Measurements from ENCODE around the gene MED29. TPM values are rescaled to one million over a fixed set of nuclear protein-coding genes. Genes with fewer than 3 reads are reported as not detected.

MED29 gene
- polyA plus RNA-seq, 1 donor, result 36.3 TPM

Other genes with a start within 250 kb of the MED29 start
- 1.6 TPM for gene NCCRP1, start 194.4 kb upstream of the MED29 start, polyA plus RNA-seq (ENCODE audit: insufficient read length)
- gene SYCN, start 187.1 kb upstream of the MED29 start, polyA plus RNA-seq (ENCODE audit: insufficient read length), result not detected
- not detected for gene IFNL3, start 146.4 kb upstream of the MED29 start, polyA plus RNA-seq (ENCODE audit: insufficient read length)
- not detected for gene IFNL4, start 142.5 kb upstream of the MED29 start, polyA plus RNA-seq (ENCODE audit: insufficient read length)
- gene IFNL2, start 123.0 kb upstream of the MED29 start, polyA plus RNA-seq (ENCODE audit: insufficient read length), result not detected
- gene IFNL1, start 95.0 kb upstream of the MED29 start, polyA plus RNA-seq (ENCODE audit: insufficient read length), result not detected
- gene LRFN1, start 70.5 kb upstream of the MED29 start, polyA plus RNA-seq (ENCODE audit: insufficient read length), result 1.2 TPM
- gene GMFG, start 55.3 kb upstream of the MED29 start, polyA plus RNA-seq (ENCODE audit: insufficient read length), result 21.6 TPM
- gene SAMD4B, start 49.0 kb upstream of the MED29 start, polyA plus RNA-seq (ENCODE audit: insufficient read length), result 112 TPM
- 69.4 TPM for gene PAF1, start 272 bp upstream of the MED29 start, polyA plus RNA-seq (ENCODE audit: insufficient read length)
- gene ZFP36, start 15.5 kb downstream of the MED29 start, polyA plus RNA-seq (ENCODE audit: insufficient read length), result 31.9 TPM
- gene PLEKHG2, start 21.3 kb downstream of the MED29 start, polyA plus RNA-seq (ENCODE audit: insufficient read length), result 118 TPM
- 1,072 TPM for gene RPS16, start 44.6 kb downstream of the MED29 start, polyA plus RNA-seq (ENCODE audit: insufficient read length)
- gene SUPT5H, start 54.2 kb downstream of the MED29 start, polyA plus RNA-seq (ENCODE audit: insufficient read length), result 150 TPM
- gene TIMM50, start 89.5 kb downstream of the MED29 start, polyA plus RNA-seq (ENCODE audit: insufficient read length), result 91.5 TPM
- 0.70 TPM for gene DLL3, start 107.6 kb downstream of the MED29 start, polyA plus RNA-seq (ENCODE audit: insufficient read length)
- 10.1 TPM for gene SELENOV, start 123.8 kb downstream of the MED29 start, polyA plus RNA-seq (ENCODE audit: insufficient read length)
- 5.8 TPM for gene EID2B, start 141.5 kb downstream of the MED29 start, polyA plus RNA-seq (ENCODE audit: insufficient read length)
- gene EID2, start 148.8 kb downstream of the MED29 start, polyA plus RNA-seq (ENCODE audit: insufficient read length), result 21.3 TPM
- gene LGALS13, start 211.1 kb downstream of the MED29 start, polyA plus RNA-seq (ENCODE audit: insufficient read length), result not detected

Measured in left kidney (tissue), 1 donor.